ENCODE data around the gene ERMARD. TPM values are rescaled to one million over a fixed set of nuclear protein-coding genes. Genes with fewer than 3 reads are reported as not detected.

The ERMARD gene
- total RNA-seq, 1 donor from 2014 or later = 26.3 TPM

GRCh38 chr6:169827290-169827717, 75.9 kb downstream of the ERMARD start:
- Mint-ChIP-seq H3K4me3 (no peak overlapping the region), H3K27me3 (ENCODE audit: low read depth) (peaks cover 21% of the 10 kb centered on the region), H3K36me3 (ENCODE audit: low read depth) (no peaks in the 10 kb centered on the region), H3K27ac (ENCODE audit: unreplicated experiment) (no peak overlapping the region), H3K9me3 (no peaks in the 10 kb centered on the region), H3K4me1 (peaks cover 5% of the 10 kb centered on the region)
- no peak for DNase-seq (ENCODE audit: low read depth, low spot score)
- no peak for TF ChIP-seq CTCF (conservative IDR thresholded peaks at IDR 0.05)

- no peak for TF ChIP-seq CTCF (conservative IDR thresholded peaks at IDR 0.05)
- Mint-ChIP-seq H3K36me3 (ENCODE audit: low read depth) (no peaks in the 10 kb centered on the region), H3K4me1 (peaks cover 5% of the 10 kb centered on the region), H3K27me3 (ENCODE audit: low read depth) (peaks cover 21% of the 10 kb centered on the region), H3K9me3 (no peaks in the 10 kb centered on the region), H3K27ac (ENCODE audit: unreplicated experiment) (no peak overlapping the region), H3K4me3 (no peak overlapping the region)
- no peak for DNase-seq (ENCODE audit: low read depth, low spot score)
Observed at GRCh38 chr6:169828176-169828575, 76.8 kb downstream of the ERMARD start.

- no peak for DNase-seq (ENCODE audit: low read depth, low spot score)
- Mint-ChIP-seq H3K27ac (ENCODE audit: unreplicated experiment) (no peak overlapping the region), H3K27me3 (ENCODE audit: low read depth) (peaks cover 24% of the 10 kb centered on the region), H3K9me3 (no peaks in the 10 kb centered on the region), H3K4me3 (no peak overlapping the region), H3K36me3 (ENCODE audit: low read depth) (no peaks in the 10 kb centered on the region), H3K4me1 (peaks cover 13% of the 10 kb centered on the region)
- no peak for TF ChIP-seq CTCF (conservative IDR thresholded peaks at IDR 0.05)
Observed at GRCh38 chr6:169829786-169830185, 78.4 kb downstream of the ERMARD start.

GRCh38 chr6:169830876-169831275, 79.5 kb downstream of the ERMARD start:
- H3K36me3 Mint-ChIP-seq (ENCODE audit: low read depth) = no peaks in the 10 kb centered on the region
- no peaks in the 10 kb centered on the region for H3K9me3 Mint-ChIP-seq
- peaks cover 28% of the 10 kb centered on the region for H3K27me3 Mint-ChIP-seq (ENCODE audit: low read depth)
- DNase-seq (ENCODE audit: low read depth, low spot score) = no peak
- no peak for TF ChIP-seq CTCF (conservative IDR thresholded peaks at IDR 0.05)
- H3K27ac Mint-ChIP-seq (ENCODE audit: unreplicated experiment) = no peak overlapping the region
- H3K4me3 Mint-ChIP-seq = no peak overlapping the region
- H3K4me1 Mint-ChIP-seq = peaks cover 13% of the 10 kb centered on the region

Other genes starting within 250 kb of the ERMARD start
- 102 and 103 TPM in 2 replicates for gene WDR27, start 49.6 kb upstream of the ERMARD start, total RNA-seq
- gene C6orf120, start 49.5 kb upstream of the ERMARD start, total RNA-seq = 28.2 and 28.7 TPM in 2 replicates
- gene PHF10, start 27.1 kb upstream of the ERMARD start, total RNA-seq = 83.9 and 85.9 TPM in 2 replicates
- 2.8 TPM in 2 replicates for gene DYNLT2, start 50 bp upstream of the ERMARD start, total RNA-seq